Astrocyte (in vitro differentiated cells and primary cell): Measurements from ENCODE around the gene WFDC12. TPM values are rescaled to one million over a fixed set of nuclear protein-coding genes. Genes with fewer than 3 reads are reported as not detected.

ENCODE experiments used
- DNase-seq: peaks from one replicate; pipeline ENCODE4 v3.0.0-alpha.2; 2010; ENCODE audit warnings: low read depth
- FAIRE-seq: peaks from 2 replicates; lab custom pipeline; 2011; peaks lifted over from hg19 to GRCh38; lab: Jason Lieb, UNC
- H2AFZ ChIP-seq: 2 replicates; pipeline ENCODE4 v1.6.0; 2012; ENCODE audit warnings: low read depth, low read length, inconsistent platforms
- H3K27ac ChIP-seq: 2 replicates; pipeline ENCODE4 v1.5.1; 2011; ENCODE audit warnings: low read depth, low read length, inconsistent platforms
- H3K27me3 ChIP-seq: 2 replicates; pipeline ENCODE4 v1.6.0; 2011; ENCODE audit warnings: low read length, inconsistent platforms; ENCODE audit not compliant: insufficient read depth
- H3K36me3 ChIP-seq: 2 replicates; pipeline ENCODE4 v1.5.1; 2011; ENCODE audit warnings: low read length, inconsistent platforms; ENCODE audit not compliant: insufficient read depth
- H3K4me1 ChIP-seq: 2 replicates; pipeline ENCODE4 v1.5.1; 2011; ENCODE audit warnings: low read length, inconsistent platforms; ENCODE audit not compliant: insufficient read depth
- H3K4me2 ChIP-seq: 2 replicates; pipeline ENCODE4 v1.6.0; 2012; ENCODE audit warnings: low read length, inconsistent platforms
- H3K4me3 ChIP-seq: 2 replicates; pipeline ENCODE4 v1.5.1; 2011; ENCODE audit warnings: low read depth, mild to moderate bottlenecking, low read length, inconsistent platforms; ENCODE audit not compliant: insufficient read depth
- H3K79me2 ChIP-seq: 2 replicates; pipeline ENCODE4 v1.6.0; 2012; ENCODE audit warnings: mild to moderate bottlenecking, low read length, inconsistent platforms; ENCODE audit not compliant: insufficient read depth
- H3K9ac ChIP-seq: 2 replicates; pipeline ENCODE4 v1.6.0; 2012; ENCODE audit warnings: mild to moderate bottlenecking, low read length, inconsistent platforms
- H3K9me3 ChIP-seq: 2 replicates; pipeline ENCODE4 v1.5.1; 2012; ENCODE audit warnings: low read depth, mild to moderate bottlenecking, low read length, inconsistent platforms; ENCODE audit not compliant: insufficient read depth
- H4K20me1 ChIP-seq: 2 replicates; pipeline ENCODE4 v1.6.0; 2012; ENCODE audit warnings: low read length, inconsistent platforms; ENCODE audit not compliant: insufficient read depth
- H3K27ac Mint-ChIP-seq: one replicate; pipeline ENCODE4 v1.8.0; 2021; ENCODE audit warnings: mild to moderate bottlenecking, mixed read lengths; ENCODE audit not compliant: unreplicated experiment
- H3K27me3 Mint-ChIP-seq: one replicate; pipeline ENCODE4 v1.8.0; 2021; ENCODE audit warnings: low read depth, mixed read lengths; ENCODE audit not compliant: unreplicated experiment
- H3K36me3 Mint-ChIP-seq: one replicate; pipeline ENCODE4 v1.8.0; 2021; ENCODE audit warnings: low read depth, mixed read lengths; ENCODE audit not compliant: unreplicated experiment
- H3K4me1 Mint-ChIP-seq: one replicate; pipeline ENCODE4 v1.8.0; 2021; ENCODE audit warnings: low read depth, mixed read lengths; ENCODE audit not compliant: unreplicated experiment
- H3K4me3 Mint-ChIP-seq: one replicate; pipeline ENCODE4 v1.8.0; 2021; ENCODE audit warnings: mild to moderate bottlenecking, moderate library complexity, mixed read lengths; ENCODE audit not compliant: unreplicated experiment
- H3K9me3 Mint-ChIP-seq: one replicate; pipeline ENCODE4 v1.8.0; 2021; ENCODE audit warnings: mild to moderate bottlenecking, mixed read lengths; ENCODE audit not compliant: unreplicated experiment
- EZH2 ChIP-seq: IDR thresholded peaks from 2 replicates; pipeline ENCODE4 v1.6.1; 2012; ENCODE audit warnings: mild to moderate bottlenecking, low read length, inconsistent platforms; ENCODE audit not compliant: insufficient read depth
- total RNA-seq: library from RNA; stranded (reverse); gene quantifications from 2 replicates; pipeline ENCODE4 v1.2.1, GENCODE V29; 2021
- TF ChIP-seq, protein P1 (sequence below): IDR thresholded peaks from 2 replicates; pipeline ENCODE4 v1.5.1; 2011; ENCODE audit warnings: low read depth, mild to moderate bottlenecking, inconsistent platforms, low read length, moderate library complexity; ENCODE audit not compliant: insufficient read depth

WFDC12 gene
- total RNA-seq, 1 donor from 2014 or later, result not detected

DNA sequence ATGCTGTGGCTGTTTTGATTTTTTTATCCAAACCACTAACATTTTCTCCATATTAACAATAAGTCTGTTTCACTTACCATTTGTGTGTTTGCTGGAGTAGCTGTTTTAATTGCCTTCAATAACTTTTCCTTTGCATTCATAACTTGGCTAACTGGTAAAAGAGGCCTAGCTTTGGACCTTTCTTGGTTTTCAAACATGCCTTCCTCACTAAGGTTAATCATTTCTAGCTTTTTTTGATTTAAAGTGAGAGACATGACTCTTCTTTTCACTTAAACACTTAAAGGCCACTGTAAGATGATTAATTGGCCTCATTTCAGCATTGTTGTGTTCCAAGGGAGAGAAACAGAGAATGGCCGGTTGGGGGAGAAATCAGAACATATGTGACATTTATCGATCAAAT lies 2.9 kb downstream of the WFDC12 start:
- H3K4me3 Mint-ChIP-seq, result no peak overlapping the region
- H3K79me2 ChIP-seq, result no peaks in the 10 kb centered on the region
- DNase-seq (no peak), FAIRE-seq (no peak)
- no peaks in the 10 kb centered on the region for H4K20me1 ChIP-seq
- H3K9me3 Mint-ChIP-seq, result peaks cover 15% of the 10 kb centered on the region
- H2AFZ ChIP-seq, result no peak overlapping the region
- H3K27ac ChIP-seq, result no peak overlapping the region
- H3K9me3 ChIP-seq, result no peaks in the 10 kb centered on the region
- peaks cover 6% of the 10 kb centered on the region for H3K27me3 ChIP-seq
- no peaks in the 10 kb centered on the region for H3K4me1 Mint-ChIP-seq
- no peak overlapping the region for H3K9ac ChIP-seq
- no peaks in the 10 kb centered on the region for H3K4me1 ChIP-seq
- H3K27ac Mint-ChIP-seq, result no peak overlapping the region
- no peak for TF ChIP-seq EZH2
- TF ChIP-seq, protein P1, sequence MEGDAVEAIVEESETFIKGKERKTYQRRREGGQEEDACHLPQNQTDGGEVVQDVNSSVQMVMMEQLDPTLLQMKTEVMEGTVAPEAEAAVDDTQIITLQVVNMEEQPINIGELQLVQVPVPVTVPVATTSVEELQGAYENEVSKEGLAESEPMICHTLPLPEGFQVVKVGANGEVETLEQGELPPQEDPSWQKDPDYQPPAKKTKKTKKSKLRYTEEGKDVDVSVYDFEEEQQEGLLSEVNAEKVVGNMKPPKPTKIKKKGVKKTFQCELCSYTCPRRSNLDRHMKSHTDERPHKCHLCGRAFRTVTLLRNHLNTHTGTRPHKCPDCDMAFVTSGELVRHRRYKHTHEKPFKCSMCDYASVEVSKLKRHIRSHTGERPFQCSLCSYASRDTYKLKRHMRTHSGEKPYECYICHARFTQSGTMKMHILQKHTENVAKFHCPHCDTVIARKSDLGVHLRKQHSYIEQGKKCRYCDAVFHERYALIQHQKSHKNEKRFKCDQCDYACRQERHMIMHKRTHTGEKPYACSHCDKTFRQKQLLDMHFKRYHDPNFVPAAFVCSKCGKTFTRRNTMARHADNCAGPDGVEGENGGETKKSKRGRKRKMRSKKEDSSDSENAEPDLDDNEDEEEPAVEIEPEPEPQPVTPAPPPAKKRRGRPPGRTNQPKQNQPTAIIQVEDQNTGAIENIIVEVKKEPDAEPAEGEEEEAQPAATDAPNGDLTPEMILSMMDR, result no peak
- peaks cover 14% of the 10 kb centered on the region for H3K27me3 Mint-ChIP-seq
- no peaks in the 10 kb centered on the region for H3K36me3 ChIP-seq
- no peak overlapping the region for H3K4me3 ChIP-seq
- H3K36me3 Mint-ChIP-seq, result no peaks in the 10 kb centered on the region
- no peak overlapping the region for H3K4me2 ChIP-seq

DNA sequence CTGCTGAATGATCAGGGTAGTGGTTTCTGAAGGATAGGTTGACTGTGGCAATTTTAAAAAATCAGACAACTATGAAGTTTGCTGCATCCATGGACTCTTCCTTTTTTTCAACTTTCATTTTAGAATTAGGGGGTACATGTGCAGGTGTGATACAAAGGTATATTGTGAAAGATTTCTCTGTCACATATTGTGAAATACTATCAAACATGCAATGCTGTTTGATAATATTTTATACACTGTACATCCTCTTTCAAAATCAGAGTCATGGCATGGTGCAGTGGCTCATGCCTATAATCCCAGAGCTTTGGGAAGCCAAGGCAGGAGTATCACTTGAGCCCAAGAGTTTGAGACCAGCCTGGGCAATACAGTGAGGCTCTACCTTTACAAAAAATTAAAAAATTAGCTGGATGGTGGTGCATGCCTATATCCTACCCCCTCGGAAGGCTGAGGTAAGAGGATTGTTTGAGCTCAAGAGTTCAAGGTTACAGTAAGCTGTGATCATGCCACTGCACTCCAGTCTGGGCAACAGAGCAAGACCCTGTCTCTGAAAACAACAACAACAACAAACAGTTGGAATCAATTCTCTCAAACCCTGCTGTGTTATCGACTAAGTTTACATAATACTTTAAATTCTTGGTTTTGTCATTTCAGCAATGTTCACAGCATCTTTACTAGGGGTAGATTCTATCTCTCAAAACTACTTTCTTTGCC lies 4.6 kb downstream of the WFDC12 start:
- Mint-ChIP-seq H3K4me1 (no peaks in the 10 kb centered on the region), H3K27ac (no peak overlapping the region), H3K4me3 (no peak overlapping the region), H3K27me3 (peaks cover 19% of the 10 kb centered on the region), H3K9me3 (peaks cover 13% of the 10 kb centered on the region), H3K36me3 (no peaks in the 10 kb centered on the region)
- H3K4me3 ChIP-seq, result no peak overlapping the region
- DNase-seq (no peak), FAIRE-seq (no peak)
- H2AFZ ChIP-seq, result no peak overlapping the region
- no peaks in the 10 kb centered on the region for H4K20me1 ChIP-seq
- no peaks in the 10 kb centered on the region for H3K79me2 ChIP-seq
- no peaks in the 10 kb centered on the region for H3K4me1 ChIP-seq
- no peak for TF ChIP-seq EZH2
- TF ChIP-seq, protein P1, result no peak
- H3K4me2 ChIP-seq, result no peak overlapping the region
- peaks cover 3% of the 10 kb centered on the region for H3K27me3 ChIP-seq
- H3K9ac ChIP-seq, result no peak overlapping the region
- H3K27ac ChIP-seq, result no peak overlapping the region
- no peaks in the 10 kb centered on the region for H3K36me3 ChIP-seq
- H3K9me3 ChIP-seq, result no peaks in the 10 kb centered on the region

DNA sequence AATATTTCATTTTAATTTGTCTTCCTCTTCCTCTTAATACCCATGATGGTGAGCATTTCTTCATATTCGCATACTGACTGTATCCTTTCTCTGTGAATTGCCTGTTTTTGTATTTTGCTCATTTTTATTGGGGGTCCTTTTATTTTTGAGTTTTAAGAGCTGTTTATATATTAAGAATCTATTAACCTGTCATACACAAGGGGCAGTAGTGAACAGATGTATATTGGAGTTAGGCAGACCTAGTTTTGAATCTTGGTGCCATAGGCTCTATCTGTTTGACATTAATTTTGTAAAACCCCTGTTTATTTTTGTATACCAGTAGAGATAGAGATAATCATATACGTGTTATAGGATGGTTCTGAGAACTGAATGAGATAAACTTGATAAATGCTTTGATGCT lies 6.2 kb downstream of the WFDC12 start:
- Histone ChIP-seq H3K9ac (no peak overlapping the region), H3K79me2 (no peaks in the 10 kb centered on the region), H3K4me2 (no peak overlapping the region), H3K4me3 (no peak overlapping the region), H3K27ac (no peak overlapping the region), H3K27me3 (peaks cover 6% of the 10 kb centered on the region), H3K4me1 (no peaks in the 10 kb centered on the region), H3K9me3 (no peaks in the 10 kb centered on the region), H3K36me3 (no peaks in the 10 kb centered on the region), H2AFZ (no peak overlapping the region), H4K20me1 (no peaks in the 10 kb centered on the region)
- Mint-ChIP-seq H3K4me1 (no peaks in the 10 kb centered on the region), H3K27ac (no peak overlapping the region), H3K36me3 (no peaks in the 10 kb centered on the region), H3K4me3 (no peak overlapping the region), H3K9me3 (peaks cover 8% of the 10 kb centered on the region), H3K27me3 (peaks cover 16% of the 10 kb centered on the region)
- TF ChIP-seq, protein P1, result no peak
- no peak for TF ChIP-seq EZH2
- DNase-seq (no peak), FAIRE-seq (no peak)
